HepG2 (cell line): ENCODE data around the gene CIT. TPM values are rescaled to one million over a fixed set of nuclear protein-coding genes. Genes with fewer than 3 reads are reported as not detected.

Source experiments
- CREM ChIP-seq, 2 experiments: sonication (generic) in 1 of 2; formaldehyde crosslinking in 1 of 2; IDR thresholded peaks; 2 replicates each; pipeline versions ENCODE4 v1.4.0 to v1.6.1; 2016 to 2020; ENCODE audit warnings: antibody characterized with exemption in 1 of 2, mild to moderate bottlenecking in 1 of 2, missing genetic modification reagents in 1 of 2
- DMAP1 ChIP-seq: IDR thresholded peaks from 2 replicates; pipeline ENCODE4 v1.6.1; 2016
- HNF4A ChIP-seq: sonication (generic); formaldehyde crosslinking; IDR thresholded peaks from 2 replicates; pipeline ENCODE4 v1.4.0; 2020; ENCODE audit warnings: missing genetic modification reagents
- HNF4G ChIP-seq, 2 experiments: sonication (generic) in 1 of 2; formaldehyde crosslinking in 1 of 2; IDR thresholded peaks; 2 replicates each; pipeline versions ENCODE4 v1.4.0 to v1.6.1; 2011 to 2020; ENCODE audit warnings: borderline replicate concordance in 2 of 2, low read depth in 2 of 2, mild to moderate bottlenecking in 2 of 2, low read length in 1 of 2, missing genetic modification reagents in 1 of 2, moderate library complexity in 1 of 2
- HOXA3 ChIP-seq: sonication (generic); formaldehyde crosslinking; IDR thresholded peaks from 2 replicates; pipeline ENCODE4 v1.5.0; 2020; ENCODE audit warnings: missing genetic modification reagents
- ISL2 ChIP-seq: sonication (generic); formaldehyde crosslinking; IDR thresholded peaks from 2 replicates; pipeline ENCODE4 v1.5.0; 2020; ENCODE audit warnings: missing genetic modification reagents
- NR2F6 ChIP-seq, 2 experiments: IDR thresholded peaks; 2 replicates each; pipeline ENCODE4 v1.6.1; 2016; ENCODE audit warnings: antibody characterized with exemption in 1 of 2, mild to moderate bottlenecking in 1 of 2
- PAXIP1 ChIP-seq: sonication (generic); formaldehyde crosslinking; conservative IDR thresholded peaks from 2 replicates; pipeline ENCODE4 v1.4.0; 2020; ENCODE audit warnings: mild to moderate bottlenecking, missing genetic modification reagents, moderate library complexity
- RARA ChIP-seq: IDR thresholded peaks from 2 replicates; pipeline ENCODE4 v1.6.1; 2016; ENCODE audit warnings: missing genetic modification reagents, missing compliant biosample characterization
- RXRB ChIP-seq: IDR thresholded peaks from 2 replicates; pipeline ENCODE4 v1.6.1; 2016; ENCODE audit warnings: borderline replicate concordance, missing genetic modification reagents, missing compliant biosample characterization
- SAP130 ChIP-seq: IDR thresholded peaks from 2 replicates; pipeline ENCODE4 v1.6.1; 2016; ENCODE audit warnings: low read depth
- SIX1 ChIP-seq: sonication (generic); formaldehyde crosslinking; IDR thresholded peaks from 2 replicates; pipeline ENCODE4 v1.4.0; 2020; ENCODE audit warnings: missing genetic modification reagents, borderline replicate concordance
- SIX4 ChIP-seq: sonication (generic); formaldehyde crosslinking; IDR thresholded peaks from 2 replicates; pipeline ENCODE4 v1.4.0; 2020; ENCODE audit warnings: missing genetic modification reagents
- SMC3 ChIP-seq: IDR thresholded peaks from 2 replicates; pipeline ENCODE4 v1.6.1; 2011; ENCODE audit warnings: low read length, improper control_type of control experiment
- SP5 ChIP-seq: IDR thresholded peaks from 2 replicates; pipeline ENCODE4 v1.6.1; 2016; ENCODE audit warnings: low read depth, borderline replicate concordance
- TFAP4 ChIP-seq: sonication (generic); IDR thresholded peaks from 2 replicates; pipeline ENCODE4 v1.6.1; 2016; ENCODE audit warnings: low read depth, borderline replicate concordance
- THAP11 ChIP-seq: IDR thresholded peaks from 2 replicates; pipeline ENCODE4 v1.6.1; 2016; ENCODE audit warnings: missing biosample characterization, missing genetic modification reagents
- ZFY ChIP-seq: sonication (generic); formaldehyde crosslinking; IDR thresholded peaks from 2 replicates; pipeline ENCODE4 v1.4.0; 2020; ENCODE audit warnings: missing genetic modification reagents
- ZNF124 ChIP-seq: sonication (generic); formaldehyde crosslinking; IDR thresholded peaks from 2 replicates; pipeline ENCODE4 v1.4.0; 2020; ENCODE audit warnings: missing genetic modification reagents
- ZNF501 ChIP-seq: sonication (generic); formaldehyde crosslinking; IDR thresholded peaks from 2 replicates; pipeline ENCODE4 v1.5.1; 2020; ENCODE audit warnings: mild to moderate bottlenecking, moderate library complexity, missing genetic modification reagents
- ZNF687 ChIP-seq: sonication (generic); formaldehyde crosslinking; IDR thresholded peaks from 2 replicates; pipeline ENCODE4 v1.5.1; 2020; ENCODE audit warnings: mild to moderate bottlenecking, missing genetic modification reagents, moderate library complexity
- polyA plus RNA-seq, 8 experiments: library from polyadenylated mRNA; depleted of rRNA in 3 of 8; stranded (reverse) in 7 of 8; unstranded in 1 of 8; fragments of >200 nt; fragmentation: Illumina TruSeq in 4 of 8; extraction: Trizol in 4 of 8; gene quantifications; 2 replicates each; pipeline versions ENCODE4 v1.2.1 to v1.2.3, GENCODE V29; 2011 to 2016; ENCODE audit warnings: low read depth in 4 of 8, missing spikeins in 1 of 8, mixed read lengths in 1 of 8; ENCODE audit not compliant: insufficient read depth in 1 of 8
- total RNA-seq, 5 experiments: library from RNA; depleted of rRNA; stranded (reverse); fragments of >200 nt; fragmentation: Illumina TruSeq; extraction: Trizol; gene quantifications; 2 replicates each; pipeline ENCODE4 v1.2.3, GENCODE V29; 2016; ENCODE audit warnings: low read depth in 1 of 5

CIT gene
- total and polyA plus RNA-seq, 2 of the 13 experiments (the other 11 are each of a cell fraction or from before 2014, with no cell fraction given) = 7.7 to 11.7 TPM

GRCh38 chr12:119669744-119670472, 207.2 kb downstream of the CIT start (continued):
- peak; percentile 66 for TF ChIP-seq ISL2 (CRISPR knock-in tag)
- 0 out of 2 replicates have a peak, but pooled peaks have one; percentile 15 for TF ChIP-seq ZFY (CRISPR knock-in tag)
- peak; percentile 57; the same call in 1 of the 2 replicates for TF ChIP-seq TFAP4
- peak; percentile 94 for TF ChIP-seq SIX4 (CRISPR knock-in tag)
- TF ChIP-seq CREM (IDR thresholded peaks at IDR 0.05) = peak; percentile 32; the same call in 1 of the 2 replicates
- no peak for TF ChIP-seq CREM (CRISPR knock-in tag; IDR thresholded peaks at IDR 0.05)
- no peak for TF ChIP-seq ZNF501 (CRISPR knock-in tag)
- TF ChIP-seq SMC3 = no peak
- 0 out of 2 replicates have a peak, but pooled peaks have one; percentile 15 for TF ChIP-seq THAP11 (CRISPR knock-in tag)
- TF ChIP-seq RXRB (CRISPR knock-in tag) = 0 out of 2 replicates have a peak, but pooled peaks have one; percentile 16
- TF ChIP-seq RARA (CRISPR knock-in tag) = peak; percentile 59
- TF ChIP-seq SIX1 = peak; percentile 87; the same call in 1 of the 2 replicates
- 0 out of 2 replicates have a peak, but pooled peaks have one; percentile 5 for TF ChIP-seq ZNF124
- peak; percentile 51; the same call in 1 of the 2 replicates for TF ChIP-seq SAP130 (CRISPR knock-in tag)
- TF ChIP-seq HNF4A (CRISPR knock-in tag) = peak; percentile 61
- TF ChIP-seq SP5 = no peak
- TF ChIP-seq HNF4G (IDR thresholded peaks at IDR 0.05; ENCODE audit: borderline replicate concordance, low read depth, low read length) = peak; percentile 5; the same call in 1 of the 2 replicates
- no peak for TF ChIP-seq HNF4G (CRISPR knock-in tag; IDR thresholded peaks at IDR 0.05; ENCODE audit: borderline replicate concordance, low read depth)
- peak; percentile 42; the same call in 1 of the 2 replicates for TF ChIP-seq HOXA3
- TF ChIP-seq PAXIP1 = peak; percentile 78
- TF ChIP-seq NR2F6 (IDR thresholded peaks at IDR 0.05) = peak; percentile 34
- no peak for TF ChIP-seq NR2F6 (CRISPR knock-in tag; IDR thresholded peaks at IDR 0.05)
- no peak for TF ChIP-seq DMAP1 (CRISPR knock-in tag)
- peak; percentile 56 for TF ChIP-seq ZNF687 (CRISPR knock-in tag)
